Fibroblast of skin of left biceps (primary cell): ENCODE results near the gene STIP1.

Experiments
- DNase-seq, 2 experiments: peaks; one replicate each; pipeline ENCODE4 v3.0.0-alpha.2; 2013; ENCODE audit warnings: low read depth in 2 of 2

The STIP1 gene

DNA sequence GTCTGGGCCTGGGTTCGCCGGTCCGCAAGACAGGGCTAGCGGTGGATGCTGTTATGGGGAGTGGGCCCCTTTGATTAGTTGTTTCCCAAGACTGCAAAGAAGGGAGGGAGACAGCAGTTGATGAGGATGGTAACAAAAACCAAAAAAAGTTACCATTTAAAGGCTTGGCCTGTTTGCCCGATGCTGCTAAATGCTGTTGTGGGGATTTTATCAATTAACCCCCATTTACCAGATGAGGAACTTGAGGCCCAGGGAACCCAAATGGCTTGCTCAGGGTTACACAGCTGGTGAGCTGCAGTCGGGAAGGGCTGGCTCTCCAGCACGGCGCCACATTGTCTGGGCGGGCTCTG lies 36.7 kb downstream of the STIP1 start:
- no peak for DNase-seq

DNA sequence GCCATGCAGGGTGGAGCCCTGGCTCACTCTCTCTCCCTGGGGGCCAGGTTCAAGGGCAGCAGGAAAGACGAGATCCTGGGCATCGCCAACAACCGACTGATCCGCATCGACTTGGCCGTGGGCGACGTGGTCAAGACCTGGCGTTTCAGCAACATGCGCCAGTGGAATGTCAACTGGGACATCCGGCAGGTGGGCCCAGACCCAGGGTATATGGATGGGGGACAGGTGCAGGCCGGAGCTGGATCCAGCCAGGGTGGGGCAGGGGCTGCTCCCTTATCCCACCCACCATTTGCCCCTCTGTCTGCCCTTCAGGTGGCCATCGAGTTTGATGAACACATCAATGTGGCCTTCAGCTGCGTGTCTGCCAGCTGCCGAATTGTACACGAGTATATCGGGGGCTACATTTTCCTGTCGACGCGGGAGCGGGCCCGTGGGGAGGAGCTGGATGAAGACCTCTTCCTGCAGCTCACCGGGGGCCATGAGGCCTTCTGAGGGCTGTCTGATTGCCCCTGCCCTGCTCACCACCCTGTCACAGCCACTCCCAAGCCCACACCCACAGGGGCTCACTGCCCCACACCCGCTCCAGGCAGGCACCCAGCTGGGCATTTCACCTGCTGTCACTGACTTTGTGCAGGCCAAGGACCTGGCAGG lies 37.2 kb downstream of the STIP1 start:
- DNase-seq: no peak

DNA sequence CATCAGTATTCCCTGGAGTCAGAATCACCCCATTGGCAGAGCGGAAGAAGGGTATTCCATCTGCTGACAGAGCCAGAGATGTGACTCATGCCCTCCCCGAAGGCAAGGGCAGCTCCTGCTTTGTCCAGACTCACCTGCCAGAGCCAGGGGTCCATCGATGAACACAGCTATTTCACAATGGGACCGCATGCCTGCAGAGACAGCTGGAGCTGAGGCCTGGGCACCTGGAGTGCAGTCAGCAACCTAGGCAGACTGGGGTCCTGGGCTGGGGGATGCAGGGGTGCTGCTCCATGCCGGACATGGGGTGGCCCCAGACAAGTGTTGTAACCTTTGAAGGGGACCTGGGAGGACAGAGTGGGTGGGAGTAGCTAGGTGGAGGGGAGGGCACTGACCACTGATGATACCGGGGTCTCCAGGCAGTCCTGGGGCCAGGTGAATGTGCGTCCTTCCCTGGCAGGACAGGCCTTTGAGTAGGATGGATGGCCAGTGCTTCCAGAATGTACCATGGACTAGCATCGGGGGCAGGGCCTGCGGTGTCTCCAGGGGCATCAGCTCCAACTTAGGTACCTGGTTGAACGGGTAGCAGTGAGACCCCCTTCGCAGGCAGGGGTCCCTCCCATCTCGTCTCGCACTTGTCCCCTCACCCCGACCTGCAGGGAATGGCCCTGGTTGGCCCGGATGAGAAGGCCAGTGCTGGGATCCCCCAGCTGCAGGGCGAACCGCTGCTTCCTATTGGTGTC lies 38.4 kb downstream of the STIP1 start:
- DNase-seq: no peak

DNA sequence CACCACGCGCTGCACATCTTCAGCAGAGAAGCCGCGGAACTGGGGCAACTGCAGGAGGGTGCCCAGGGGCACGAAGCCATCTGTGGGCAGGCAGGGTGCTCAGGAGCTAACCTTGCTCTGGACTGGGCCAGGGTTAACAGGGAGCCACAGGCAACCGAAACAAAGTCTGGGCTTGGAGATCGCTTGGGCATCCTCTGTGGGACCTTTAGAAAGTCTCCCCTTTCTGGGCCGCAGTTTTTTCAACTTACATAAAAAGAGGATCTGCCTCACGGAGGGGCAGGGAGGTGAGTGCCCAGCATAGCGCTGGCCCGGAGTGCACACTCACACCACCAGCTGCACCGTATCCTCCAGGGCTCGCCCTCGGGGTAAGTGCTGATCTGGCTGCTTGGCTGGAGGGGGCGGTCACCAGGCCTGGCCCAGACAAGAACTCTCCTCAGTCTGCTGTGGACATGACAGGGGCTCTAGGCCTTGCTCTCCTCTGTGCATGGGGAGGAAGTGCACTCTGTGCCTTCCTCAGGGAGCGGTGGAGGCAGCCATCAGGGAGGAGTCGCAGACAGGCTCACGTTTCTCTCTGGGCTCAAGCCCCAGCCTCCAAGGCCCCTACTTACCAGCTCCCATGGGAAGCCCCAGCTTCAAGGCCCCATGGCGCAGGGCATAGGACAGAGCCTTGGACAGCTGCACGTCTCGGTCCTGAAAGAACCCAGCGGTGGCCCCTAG lies 39.1 kb downstream of the STIP1 start:
- no peak for DNase-seq

DNA sequence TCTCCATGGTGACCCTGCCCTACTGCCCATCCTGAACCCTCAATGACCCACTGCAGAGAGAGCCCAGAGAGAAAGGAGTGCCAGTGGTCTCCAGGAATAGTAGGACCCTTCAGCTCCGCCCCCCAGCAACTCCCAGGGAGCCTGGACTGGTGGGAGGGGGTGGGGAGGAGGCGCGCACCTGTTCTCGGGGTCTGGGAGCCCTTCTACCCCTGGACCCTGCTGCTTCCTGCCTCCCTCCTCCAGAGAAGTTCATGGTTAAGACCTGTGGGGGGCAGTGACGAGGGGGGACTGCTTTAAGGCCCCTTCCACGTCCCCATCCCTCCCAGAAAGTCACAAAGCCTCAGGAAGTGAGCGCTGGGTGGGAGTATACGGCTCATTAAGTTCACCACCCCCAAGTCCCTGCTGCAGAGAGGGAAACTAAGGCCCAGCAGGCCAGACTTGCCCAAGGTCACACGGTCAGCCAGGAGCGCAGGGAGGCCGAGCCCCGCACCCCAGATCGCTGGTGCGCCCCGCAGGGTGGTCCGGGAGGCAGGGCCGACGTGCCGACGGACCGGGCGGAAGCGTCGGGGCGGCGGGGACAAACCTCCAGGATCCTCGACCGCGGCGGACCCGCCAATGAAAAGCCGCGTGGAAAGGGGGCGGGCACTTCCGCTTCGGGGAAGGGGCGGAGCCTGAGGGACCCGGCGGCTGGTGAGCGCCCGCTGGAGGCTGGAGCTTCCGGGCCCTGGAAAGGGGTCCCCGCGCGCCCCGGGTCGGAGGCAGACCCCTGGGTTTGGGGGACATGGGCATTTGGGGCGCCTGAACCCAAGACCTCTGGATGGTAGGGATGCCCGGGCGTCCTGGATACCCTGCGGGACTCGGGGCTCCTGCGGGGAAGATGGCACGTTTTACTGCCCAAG lies 39.9 kb downstream of the STIP1 start, which contains the start of the genes NUDT22 and TRPT1:
Gene NUDT22, plus strand, starts transcription at position 667 of the 899 bp plus-strand sequence. CDS start 379 bp downstream, outside the sequence.
Gene TRPT1, minus strand, starts transcription at position 579 of the 899 bp plus-strand sequence. Its CDS starts 326 bp downstream, at position 253.
- peak in 1 of 2 experiments; percentile 54 for DNase-seq

DNA sequence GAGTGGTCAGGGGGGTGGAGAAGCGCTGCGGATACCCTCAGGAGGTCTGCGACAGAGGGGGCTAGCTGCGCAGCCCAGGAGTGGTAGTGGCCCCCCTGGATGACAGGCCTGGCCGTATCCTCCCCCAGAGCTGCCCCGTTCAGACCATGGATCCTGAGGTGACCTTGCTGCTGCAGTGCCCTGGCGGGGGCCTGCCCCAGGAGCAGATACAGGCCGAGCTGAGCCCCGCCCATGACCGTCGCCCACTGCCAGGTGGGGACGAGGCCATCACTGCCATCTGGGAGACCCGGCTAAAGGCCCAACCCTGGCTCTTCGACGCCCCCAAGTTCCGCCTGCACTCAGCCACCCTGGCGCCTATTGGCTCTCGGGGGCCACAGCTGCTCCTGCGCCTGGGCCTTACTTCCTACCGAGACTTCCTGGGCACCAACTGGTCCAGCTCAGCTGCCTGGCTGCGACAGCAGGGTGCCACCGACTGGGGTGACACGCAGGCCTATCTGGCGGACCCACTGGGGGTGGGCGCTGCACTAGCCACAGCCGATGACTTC lies 40.6 kb downstream of the STIP1 start:
- no peak for DNase-seq

DNA sequence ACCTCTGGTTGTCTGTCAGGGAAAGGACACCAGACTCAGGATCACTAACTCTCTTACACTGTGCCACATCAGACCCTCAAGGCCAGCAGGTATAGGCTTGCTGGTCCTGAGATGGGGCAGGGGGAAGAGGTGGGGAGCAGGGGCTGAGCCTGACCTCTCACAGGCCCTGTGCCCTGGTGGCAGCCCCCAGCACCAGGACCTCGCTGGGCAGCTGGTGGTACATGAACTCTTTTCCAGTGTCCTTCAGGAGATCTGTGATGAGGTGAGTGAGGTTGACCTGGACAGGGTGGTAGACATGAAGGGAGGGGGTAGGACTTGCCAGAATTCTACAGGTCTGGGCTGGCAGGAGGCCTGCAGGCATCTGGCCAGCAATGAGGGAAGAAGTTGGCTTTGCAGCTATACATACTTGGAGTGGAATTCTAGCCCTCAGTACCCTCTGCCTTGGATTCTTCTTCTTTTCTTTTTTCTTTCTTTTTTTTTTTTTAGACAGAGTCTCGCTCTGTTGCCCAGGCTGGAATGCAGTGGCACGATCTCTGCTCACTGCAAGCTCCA lies 41.5 kb downstream of the STIP1 start:
- DNase-seq: no peak

DNA sequence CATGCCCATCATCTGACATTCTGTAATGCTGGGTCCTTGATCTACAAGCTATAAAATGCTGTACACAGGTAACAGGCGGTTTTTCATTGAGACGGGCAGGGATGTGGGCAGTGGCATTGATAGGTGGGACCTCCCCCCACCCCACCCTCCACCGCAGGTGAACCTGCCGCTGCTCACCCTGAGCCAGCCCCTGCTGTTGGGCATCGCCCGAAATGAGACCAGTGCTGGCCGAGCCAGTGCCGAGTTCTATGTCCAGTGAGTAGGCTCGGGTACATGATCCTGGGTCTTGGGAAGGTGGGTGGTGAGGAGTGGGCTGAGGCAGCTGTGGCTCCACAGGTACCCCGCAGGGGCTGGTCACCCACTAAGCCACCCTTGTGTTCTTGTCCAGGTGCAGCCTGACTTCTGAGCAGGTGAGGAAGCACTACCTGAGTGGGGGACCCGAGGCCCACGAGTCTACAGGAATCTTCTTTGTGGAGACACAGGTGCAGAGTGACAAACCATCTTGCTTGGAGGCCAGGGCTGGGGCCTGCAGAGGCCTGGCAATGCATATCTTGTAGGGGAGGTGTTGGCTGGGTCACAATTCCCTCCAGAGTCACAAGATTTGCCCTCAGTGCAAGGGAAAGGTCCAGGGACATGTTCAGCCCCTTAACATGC lies 43.2 kb downstream of the STIP1 start:
- no peak for DNase-seq

DNA sequence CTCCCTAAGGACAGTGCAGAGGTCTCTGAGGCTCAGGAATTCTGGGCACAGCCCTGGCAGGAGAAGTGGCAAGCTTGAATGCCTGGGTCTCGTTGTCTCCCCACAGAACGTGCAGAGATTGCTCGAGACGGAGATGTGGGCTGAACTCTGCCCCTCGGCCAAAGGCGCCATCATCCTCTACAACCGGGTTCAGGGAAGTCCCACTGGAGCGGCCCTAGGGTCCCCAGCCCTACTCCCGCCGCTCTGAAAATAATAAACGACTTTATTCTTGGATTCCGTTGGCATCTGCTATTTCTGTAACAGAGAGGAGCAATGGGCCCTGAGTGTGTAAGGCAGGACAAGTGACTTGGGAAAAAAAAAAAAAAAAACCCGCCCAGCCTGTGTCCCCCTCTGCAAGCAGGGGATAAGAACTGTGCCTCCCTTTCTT lies 43.8 kb downstream of the STIP1 start:
- no peak for DNase-seq

DNA sequence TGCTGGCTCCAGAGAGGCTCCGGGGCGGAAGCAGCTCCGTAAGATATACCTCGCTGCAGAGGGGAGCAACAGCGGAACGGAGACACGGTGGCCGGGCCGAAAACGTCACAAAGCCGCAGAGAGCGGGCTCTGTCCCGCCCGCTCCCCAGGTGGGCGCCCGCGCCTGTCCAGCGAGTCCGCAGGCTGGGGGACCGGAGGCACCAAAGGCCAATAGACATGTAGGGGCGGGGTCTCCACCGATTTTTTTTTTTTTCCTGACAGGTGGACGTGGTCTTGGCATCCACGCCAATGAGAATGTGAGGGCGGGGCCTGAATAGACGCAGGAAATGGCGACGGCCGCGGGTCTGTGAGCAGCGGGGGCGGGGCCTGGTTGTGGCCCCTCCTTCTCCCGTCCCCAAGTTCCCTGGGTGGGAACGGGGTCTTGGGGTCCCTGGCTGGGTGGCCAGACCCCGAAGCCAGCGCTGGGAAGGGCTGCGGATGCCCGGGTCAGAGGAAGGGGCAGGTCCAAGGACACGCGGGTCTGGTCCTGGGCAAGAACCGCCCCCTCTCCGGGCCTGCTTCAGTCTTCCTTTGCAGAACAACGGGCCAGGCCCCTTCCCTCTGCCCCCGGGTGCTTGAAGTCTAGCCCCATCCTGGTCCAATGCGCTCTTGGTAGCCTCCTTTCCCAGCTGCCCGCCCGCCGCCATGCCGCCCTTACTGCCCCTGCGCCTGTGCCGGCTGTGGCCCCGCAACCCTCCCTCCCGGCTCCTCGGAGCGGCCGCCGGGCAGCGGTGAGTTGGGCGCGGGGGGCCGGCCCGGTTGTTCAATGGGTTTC lies 44.4 kb downstream of the STIP1 start, which contains the start of gene DNAJC4:
Gene DNAJC4, plus strand, starts transcription at position 378 of the 814 bp plus-strand sequence. Its CDS starts 307 bp downstream, at position 685.
- DNase-seq: peak in 1 of 2 experiments; percentile 51

DNA sequence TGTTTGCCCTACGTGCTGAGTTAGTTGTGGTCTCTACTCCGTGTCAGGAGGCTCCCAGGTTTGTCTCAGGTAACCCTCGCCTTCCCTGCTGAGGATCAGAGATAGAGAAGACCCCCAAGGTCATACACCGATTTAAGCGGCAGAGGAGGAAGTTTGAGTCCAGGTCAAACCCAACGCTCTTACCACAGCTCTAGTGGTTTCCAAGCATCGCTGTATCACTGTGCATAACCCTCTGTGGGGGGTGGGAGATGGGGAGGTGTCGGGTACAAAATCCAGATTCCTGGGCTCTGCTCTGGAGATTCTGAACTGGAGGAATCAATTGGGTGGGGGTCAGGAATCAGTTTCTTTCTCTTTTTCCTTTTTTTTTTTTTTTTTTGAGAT lies 45.0 kb downstream of the STIP1 start:
- no peak for DNase-seq

DNA sequence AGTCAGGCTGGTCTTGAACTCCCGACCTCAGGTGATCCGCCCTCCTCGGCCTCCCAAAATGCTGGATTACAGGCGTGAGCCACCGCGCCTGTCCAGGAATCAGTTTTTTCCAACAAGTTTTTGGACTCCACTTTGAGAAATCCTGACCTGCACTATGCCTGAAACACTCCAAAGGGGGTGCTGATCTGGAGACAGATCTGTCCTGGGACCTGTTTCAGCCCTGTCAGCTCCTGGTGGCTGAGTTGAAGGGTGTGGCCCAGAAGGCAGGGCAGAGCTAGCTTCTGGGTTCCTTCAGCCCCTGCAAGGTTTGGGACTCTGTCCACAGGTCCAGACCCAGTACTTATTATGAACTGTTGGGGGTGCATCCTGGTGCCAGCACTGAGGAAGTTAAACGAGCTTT lies 45.6 kb downstream of the STIP1 start:
- no peak for DNase-seq

DNA sequence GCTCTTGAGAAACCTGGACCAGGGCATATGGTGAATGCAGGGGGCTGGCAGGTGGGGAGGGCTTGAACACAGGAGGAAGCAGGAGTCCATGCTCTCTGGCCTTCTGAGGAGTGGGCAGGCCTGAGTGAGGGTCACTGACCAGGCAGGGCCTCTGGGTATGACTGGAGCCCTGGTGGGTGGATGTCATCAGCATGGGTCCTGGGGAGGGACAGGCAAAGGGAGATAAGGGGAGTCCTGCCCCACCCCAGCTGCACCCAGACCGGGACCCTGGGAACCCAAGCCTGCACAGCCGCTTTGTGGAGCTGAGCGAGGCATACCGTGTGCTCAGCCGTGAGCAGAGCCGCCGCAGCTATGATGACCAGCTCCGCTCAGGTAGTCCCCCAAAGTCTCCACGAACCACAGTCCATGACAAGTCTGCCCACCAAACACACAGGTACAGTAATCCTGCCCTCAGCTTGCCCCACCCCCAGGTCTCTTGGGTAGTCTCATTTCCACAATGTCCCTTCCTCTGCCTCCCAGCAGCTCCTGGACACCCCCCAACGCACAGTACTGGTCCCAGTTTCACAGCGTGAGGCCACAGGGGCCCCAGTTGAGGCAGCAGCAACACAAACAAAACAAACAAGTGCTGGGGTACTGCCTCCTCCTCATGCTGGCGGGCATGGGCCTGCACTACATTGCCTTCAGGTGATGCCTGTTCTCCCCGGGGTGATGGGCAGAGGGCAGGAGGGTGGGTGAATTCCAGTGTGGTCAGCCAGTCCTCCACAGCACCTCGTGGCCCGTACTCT lies 46.4 kb downstream of the STIP1 start:
- no peak for DNase-seq

DNA sequence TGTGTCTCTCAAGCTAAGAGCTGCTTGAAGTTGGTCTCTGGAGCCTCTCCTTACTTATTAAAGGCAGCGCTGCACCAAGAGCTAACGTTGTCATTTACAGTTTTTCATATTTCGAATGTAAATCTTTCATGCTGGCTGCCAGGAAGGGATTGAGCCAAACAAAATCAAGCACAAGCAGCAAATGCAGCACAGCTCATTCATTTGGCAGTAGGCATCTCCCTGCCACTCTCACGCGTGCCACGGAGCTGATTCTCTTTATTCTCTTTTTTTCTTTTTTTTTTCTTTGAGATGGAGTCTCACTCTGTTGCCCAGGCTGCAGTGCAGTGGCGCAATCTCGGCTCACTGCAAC lies 47.0 kb downstream of the STIP1 start:
- DNase-seq: no peak

DNA sequence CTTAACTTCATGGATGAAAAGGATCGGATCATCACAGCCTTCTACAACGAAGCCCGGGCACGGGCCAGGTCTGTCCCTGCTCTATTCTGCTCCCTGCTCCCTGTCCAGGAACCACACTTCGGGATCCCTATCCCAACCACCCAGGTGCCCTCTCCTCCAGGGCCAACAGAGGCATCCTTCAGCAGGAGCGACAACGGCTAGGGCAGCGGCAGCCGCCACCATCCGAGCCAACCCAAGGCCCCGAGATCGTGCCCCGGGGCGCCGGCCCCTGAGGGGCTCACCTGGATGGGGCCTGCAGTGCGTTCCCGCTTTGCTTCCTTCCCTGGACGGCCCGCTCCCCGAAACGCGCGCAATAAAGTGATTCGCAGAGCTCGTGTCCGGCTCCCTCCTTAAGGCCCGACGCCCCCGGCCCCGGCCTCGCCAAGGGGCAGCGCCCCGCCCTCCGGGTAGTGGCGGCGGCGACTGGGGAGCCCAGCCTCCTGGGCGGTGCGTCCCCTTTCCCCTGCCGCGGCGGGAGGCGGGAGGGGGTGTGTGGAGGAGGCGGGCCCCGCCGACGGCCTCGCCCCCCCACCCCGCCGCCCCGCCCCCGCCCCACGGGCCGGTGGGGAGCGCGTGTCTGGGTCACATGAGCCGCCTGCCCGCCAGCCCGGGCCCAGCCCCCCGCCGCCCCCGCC lies 48.1 kb downstream of the STIP1 start, which contains the start of gene VEGFB:
Gene VEGFB, plus strand, starts transcription at position 672 of the 674 bp plus-strand sequence. CDS start 250 bp downstream, outside the sequence.
- DNase-seq: no peak

DNA sequence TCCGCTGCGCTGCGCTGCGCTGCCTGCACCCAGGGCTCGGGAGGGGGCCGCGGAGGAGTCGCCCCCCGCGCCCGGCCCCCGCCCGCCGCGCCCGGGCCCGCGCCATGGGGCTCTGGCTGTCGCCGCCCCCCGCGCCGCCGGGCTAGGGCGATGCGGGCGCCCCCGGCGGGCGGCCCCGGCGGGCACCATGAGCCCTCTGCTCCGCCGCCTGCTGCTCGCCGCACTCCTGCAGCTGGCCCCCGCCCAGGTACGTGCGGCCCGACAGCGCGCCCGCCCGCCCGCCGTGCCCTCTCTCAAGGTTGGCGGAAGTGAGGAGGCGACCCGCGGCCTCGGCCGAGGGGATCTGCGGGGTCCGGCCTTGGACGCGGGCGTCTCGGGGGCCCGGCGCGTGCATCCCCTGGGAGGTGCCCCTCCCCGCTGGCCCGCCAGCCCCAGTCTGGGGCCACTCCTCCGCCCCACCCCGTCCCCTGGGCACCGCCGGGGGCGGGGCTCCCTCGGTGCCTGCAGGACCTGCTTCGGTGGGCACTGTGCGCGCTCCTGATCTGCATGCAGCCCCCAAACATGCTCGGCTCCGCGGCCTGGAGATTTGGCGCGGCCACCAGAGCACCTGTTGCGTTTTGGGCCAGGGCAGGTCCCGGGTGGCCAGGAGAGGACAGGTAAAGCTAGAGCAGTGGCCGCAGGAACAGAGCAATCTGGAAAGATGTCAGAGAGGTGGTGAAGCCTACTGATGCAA lies 48.8 kb downstream of the STIP1 start:
- DNase-seq: no peak

DNA sequence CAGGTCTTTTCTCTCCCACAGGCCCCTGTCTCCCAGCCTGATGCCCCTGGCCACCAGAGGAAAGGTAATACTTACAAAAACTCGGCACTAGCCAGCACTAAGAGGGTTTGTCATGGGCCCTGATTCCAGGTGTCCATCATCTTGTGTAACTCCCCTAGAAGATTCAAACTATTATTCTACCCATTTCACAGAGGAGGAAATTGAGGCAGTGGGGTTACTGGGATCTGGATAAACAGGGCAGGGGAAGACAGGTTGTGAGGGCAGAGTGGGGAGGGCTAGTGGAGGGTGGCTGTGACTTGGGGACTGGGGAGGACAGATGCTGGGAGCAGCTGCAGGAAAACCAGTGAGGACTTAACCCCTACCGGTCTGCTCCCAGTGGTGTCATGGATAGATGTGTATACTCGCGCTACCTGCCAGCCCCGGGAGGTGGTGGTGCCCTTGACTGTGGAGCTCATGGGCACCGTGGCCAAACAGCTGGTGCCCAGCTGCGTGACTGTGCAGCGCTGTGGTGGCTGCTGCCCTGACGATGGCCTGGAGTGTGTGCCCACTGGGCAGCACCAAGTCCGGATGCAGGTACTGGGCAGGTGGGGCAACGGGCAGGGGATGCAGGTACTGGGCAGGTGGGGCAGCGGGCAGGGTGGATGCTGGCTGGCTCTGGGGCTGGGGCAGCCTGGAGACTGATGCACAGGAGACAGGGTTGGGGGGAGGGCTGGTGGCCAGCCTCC lies 49.6 kb downstream of the STIP1 start:
- no peak for DNase-seq
